HG03025 (cell line): ENCODE data around the gene BPIFB4.

Experiments
- ATAC-seq: cut with Tn5 transposase; IDR thresholded peaks from one replicate; pipeline ENCODE4 v1.9.1; 2021; ENCODE audit warnings: mild to moderate bottlenecking, moderate library complexity; ENCODE audit not compliant: unreplicated experiment, low FRiP score

BPIFB4 gene

DNA sequence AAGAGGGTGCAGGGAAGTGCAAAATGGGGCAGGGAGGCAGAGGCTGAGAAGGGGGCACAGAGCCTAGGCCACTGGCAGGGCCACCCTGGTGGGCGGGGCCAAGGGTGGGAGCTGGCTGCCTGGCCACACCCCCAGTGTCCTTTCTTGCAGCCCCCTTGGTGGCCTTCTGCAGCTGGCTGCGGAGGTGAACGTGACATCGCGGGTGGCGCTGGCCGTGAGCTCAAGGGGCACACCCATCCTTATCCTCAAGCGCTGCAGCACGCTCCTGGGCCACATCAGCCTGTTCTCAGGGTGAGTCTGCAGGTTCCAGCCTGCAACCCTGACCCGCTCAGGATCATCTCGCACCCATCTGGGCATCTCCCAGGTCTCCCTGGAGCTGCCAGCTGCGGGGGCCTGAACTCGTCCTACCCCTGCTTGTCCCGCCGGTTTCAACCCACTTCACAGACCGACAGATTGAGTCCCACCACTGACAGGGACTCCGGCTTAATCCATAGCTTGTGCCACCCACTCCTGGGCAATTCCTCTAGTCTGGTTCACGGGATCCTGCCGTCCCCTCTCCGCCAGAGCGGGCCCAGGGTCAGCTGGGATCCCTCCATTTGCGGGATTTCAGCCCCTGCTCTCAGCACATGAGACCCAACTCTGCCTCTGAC lies 19.6 kb upstream of the BPIFB4 start:
- no peak for ATAC-seq

DNA sequence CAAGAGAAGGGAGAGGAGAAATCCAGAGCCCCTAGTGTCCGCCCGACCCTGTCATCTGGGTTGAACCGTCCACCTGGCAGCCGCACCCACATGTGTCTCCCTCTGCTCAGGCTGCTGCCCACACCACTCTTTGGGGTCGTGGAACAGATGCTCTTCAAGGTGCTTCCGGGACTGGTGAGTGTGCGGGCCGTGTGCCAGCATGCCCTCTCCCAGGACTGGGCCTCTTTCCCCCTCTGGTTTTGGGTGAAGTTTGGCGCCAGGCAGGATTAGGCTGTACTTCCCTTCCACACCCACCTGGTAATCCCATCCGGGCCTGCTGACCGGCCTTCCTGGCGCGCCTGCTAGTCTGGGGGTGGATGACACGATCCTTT lies 17.8 kb upstream of the BPIFB4 start:
- no peak for ATAC-seq

GRCh38 chr20:33062105-33062824 lies 17.2 kb upstream of the BPIFB4 start:
- ATAC-seq = no peak

DNA sequence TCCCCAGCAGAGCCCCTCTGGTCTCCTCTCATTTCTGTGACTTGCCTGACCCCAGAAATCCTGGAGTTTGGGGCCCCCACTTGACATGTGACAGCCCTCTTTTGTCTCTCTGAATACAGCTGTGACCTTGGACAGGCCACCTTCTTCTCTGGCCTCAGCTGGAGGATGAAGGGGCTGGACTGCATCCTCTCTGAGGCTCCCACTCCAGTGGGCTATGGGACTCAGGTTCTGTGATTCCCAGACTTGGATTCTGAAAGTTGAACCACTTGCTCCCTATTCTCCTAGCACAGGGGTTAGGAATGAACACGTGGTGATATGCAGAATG lies 16.7 kb upstream of the BPIFB4 start:
- ATAC-seq = no peak

GRCh38 chr20:33063271-33063670 lies 16.2 kb upstream of the BPIFB4 start:
- no peak for ATAC-seq

- no peak for ATAC-seq
Observed at GRCh38 chr20:33064572-33065287, 14.7 kb upstream of the BPIFB4 start.

DNA sequence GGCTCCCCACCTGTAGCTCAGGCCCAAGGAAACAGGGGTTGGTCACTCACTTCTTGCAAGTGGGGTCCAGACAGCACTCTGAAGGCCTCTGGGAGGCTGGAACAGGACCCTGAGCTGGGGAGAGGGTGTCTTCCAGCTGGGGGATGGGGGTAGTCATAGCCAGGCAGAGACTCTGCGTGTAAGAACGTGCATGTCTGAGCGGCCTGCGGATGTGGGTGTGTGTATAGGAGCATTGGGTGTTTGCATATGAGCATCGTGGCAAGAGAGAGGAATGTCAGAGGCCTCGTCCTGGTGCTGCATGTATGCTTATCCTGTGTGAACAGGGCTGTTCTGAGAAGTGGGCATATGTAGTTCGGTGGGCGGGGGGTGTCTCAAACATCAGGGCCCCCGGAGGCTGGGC lies 13.7 kb upstream of the BPIFB4 start:
- no peak for ATAC-seq

DNA sequence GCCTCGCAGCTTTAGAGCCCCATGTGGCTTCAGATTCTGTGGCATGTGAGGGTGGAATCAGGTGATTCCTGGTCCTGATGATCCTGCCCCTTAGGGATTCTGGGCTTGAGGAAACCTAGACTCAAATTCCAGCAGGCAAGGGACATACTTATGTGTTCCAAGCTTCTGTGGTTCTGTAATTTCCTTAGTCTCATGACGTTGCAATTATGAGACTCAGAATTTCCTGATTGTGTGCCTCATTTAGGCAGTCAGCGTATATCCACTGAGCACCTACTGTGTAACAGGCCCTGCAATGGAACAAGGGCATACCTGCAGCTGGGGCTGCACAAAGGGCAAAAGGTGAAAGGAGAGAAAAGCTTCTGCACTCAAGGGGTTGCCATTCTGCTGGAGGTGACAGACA lies 11.6 kb upstream of the BPIFB4 start:
- no peak for ATAC-seq

DNA sequence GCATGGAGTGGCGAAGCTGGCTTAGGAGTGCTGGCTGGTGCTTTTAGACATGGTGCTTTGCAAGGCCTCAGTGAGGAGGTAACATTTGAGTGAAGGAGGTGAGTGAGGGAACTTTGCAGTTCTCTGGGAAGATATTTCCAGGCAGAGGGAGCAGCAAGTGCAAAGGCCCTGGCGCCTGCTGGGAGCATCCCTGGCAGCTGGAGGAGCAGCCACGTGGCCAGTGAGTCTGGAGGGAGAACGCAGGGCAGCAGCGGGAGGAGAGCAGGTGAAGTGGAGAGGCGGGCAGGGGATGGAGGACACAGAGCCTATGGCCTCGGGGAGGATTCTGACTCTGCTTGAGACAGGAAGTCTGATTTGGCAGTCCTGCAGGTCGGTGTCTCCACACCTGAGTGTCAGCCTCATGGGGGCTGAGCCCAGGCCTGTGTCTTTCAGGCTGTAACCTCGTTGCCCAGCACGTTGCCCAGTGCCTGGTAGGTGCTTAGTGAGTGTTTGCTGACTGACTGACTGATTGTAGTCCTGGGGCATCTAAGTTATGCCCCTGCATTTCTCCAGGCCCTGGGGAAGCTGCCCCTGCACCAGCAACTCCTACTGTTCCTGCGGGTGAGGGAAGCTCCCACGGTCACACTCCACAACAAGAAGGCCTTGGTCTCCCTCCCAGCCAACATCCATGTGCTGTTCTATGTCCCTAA lies 11.0 kb upstream of the BPIFB4 start:
- ATAC-seq = no peak

DNA sequence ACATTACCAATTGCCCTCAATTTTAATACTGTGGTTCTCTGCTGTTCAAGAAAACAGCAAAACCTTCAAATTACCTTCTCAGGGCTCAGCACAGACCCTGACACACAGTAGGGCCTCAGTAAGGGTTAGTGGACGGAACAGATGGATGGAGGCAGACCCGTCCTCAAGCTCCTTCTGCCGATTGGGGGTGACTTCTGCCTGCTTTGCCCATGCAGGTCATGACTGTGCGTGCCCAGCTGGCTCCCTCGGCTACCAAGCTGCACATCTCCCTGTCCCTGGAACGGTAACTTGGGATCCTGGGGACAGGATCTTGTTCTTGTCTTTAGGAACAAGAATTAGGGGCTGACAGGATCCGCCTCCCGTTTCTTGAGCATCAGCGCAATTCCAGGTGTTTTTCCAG lies 9.8 kb upstream of the BPIFB4 start:
- no peak for ATAC-seq

GRCh38 chr20:33070111-33071053 lies 9.1 kb upstream of the BPIFB4 start:
- no peak for ATAC-seq

DNA sequence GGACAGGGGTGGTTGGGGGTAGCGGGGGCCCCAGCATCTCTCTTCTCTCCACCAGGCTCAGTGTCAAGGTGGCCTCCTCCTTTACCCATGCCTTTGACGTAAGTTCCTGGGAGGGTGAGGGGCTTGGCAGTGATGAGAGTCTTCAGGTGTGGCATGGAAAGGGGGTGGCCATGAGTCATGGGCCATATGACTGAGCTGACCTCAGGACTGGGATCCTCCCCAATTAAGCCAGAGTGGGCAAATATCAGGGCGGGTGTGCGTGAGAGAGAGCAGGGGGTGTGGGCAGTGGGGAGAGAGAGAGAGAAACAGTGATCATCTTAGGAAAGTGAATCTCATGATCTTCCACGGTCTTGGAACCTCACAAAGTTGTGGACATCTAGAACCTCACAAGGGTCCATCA lies 8.2 kb upstream of the BPIFB4 start:
- ATAC-seq = no peak

GRCh38 chr20:33072362-33072761 lies 7.1 kb upstream of the BPIFB4 start:
- ATAC-seq = no peak

DNA sequence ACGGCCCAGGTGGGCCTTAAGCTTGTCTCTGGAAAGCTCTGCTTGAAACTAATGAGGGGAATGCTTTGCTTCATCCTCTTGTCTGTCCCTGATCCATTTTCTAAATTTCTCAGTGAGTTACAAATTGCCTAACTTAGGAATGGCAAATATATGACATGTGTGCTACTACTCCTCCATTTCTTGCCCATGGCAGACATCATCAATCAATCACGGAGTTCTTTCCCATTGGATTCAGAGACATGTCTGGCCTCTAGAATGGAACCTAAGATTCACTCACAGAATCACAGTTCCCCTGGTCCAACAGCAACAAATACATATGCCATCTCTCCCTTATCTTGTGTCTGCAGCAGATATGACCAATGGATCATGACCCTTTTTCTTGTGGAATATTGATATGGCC lies 6.6 kb upstream of the BPIFB4 start:
- ATAC-seq = no peak

GRCh38 chr20:33074675-33075074 lies 4.8 kb upstream of the BPIFB4 start:
- no peak for ATAC-seq

DNA sequence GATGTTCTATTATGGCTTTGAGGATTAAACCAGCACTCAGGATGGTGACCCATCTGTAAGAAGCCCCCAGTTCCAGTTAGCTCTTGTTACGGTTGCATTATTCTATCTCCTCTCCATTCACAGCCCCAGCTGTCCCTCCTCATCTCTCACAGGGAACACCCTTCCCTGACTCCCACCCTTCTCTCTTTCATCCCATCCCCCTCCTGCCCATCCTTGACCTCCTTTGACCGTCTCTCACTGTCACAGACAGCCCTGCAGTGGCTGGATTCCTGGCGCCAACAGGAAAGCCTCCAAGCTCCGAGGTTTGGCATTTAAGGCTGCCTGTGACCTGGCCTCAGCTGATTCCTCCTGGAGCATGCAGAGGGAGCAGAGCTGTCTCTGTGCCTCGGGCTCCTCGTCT lies 4.2 kb upstream of the BPIFB4 start:
- no peak for ATAC-seq

DNA sequence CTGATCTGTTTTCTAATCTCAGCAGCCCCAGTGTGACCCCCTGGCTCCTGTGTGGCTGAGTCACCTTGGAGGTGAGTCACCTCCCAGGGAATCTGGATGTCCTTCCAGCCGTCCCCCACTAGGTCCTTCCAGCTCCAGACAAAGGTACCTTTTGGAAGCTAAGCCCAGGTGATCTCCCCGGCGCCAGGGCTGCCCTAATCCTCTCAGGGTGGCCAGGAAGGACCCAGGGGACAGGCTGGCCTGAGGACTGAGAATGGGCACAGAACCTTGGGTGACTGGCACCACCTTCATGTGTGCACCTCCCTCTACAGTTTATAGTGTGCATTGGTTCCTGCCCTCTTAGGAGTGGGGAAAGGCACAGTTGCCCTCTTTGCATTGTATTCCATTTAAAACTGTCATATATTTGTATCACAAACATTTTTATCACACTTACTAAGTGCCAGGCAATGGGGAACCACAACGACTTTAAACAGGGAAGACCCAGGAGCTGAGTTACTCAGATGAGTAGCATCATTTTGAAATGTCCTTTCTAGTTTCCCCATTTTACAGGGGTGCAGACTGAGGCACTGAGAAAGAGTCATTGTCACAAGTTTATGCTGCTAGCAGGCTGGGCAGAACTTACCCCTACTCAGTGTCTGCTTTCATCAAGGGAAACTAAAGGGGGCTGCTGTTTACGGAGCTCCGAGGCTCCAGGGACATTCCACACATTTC lies 2.6 kb upstream of the BPIFB4 start:
- no peak for ATAC-seq

DNA sequence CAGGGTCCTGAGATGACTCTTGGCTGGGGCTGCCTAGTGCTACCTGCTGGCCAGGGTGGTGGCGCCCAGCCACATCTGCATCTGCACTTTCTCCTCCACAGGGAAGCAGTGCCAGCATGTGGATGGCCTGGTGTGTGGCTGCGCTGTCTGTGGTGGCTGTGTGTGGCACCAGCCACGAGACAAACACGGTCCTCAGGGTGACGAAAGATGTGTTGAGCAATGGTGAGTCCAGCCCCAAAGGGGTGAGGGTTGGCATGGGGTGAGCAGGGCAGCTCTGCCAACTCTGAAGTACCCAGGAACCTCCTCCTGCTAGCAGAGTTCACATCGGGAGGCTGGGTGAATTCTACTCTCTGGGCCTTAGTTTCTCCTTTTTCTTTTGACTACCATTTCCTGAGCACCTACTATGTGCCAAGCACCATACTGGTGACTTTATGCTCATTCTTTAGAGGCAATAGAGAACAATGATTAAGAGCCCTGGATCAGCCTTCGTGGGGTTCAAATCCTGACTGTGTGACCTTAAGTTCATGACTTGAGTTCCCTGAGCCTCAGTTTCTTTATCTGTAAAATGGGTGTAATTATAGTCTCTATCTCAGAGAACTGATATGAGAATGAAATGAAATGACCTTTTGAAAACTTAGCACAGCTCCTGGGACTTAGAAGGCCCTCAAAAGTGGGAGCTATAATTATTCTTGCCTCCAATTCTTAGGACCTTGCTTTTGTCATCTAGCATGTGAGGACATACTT lies 2.1 kb downstream of the BPIFB4 start:
- ATAC-seq = no peak

DNA sequence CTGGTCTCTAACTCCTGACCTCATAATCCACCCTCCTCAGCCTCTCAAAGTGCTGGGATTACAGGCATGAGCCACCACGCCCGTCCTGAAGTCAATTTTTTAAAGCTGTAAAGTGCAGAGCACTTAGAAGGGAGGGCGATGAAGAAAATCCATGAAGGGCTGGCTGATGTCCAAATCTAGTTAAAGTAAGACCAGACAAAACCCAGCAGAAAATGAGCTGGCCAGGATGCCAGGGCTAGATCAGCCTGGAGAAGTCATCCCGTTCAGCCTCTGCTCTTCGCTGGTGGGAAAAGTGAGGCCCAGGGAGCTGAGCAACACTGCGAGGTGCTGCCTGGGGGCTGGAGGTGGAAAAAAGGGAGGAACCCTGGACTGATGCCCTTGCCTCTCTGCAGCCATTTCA lies 3.1 kb downstream of the BPIFB4 start:
- no peak for ATAC-seq
